ENCODE data around the gene ZFC3H1. TPM values are rescaled to one million over a fixed set of nuclear protein-coding genes. Genes with fewer than 3 reads are reported as not detected.
A peak's percentile ranks its signal among the peaks of the same experiment; 100 is the strongest.

The ZFC3H1 gene
- total and polyA plus RNA-seq, 9 of the 15 experiments (the other 6 are each of a cell fraction or from before 2014, with no cell fraction given): 14.8 to 80.5 (median 22.1) TPM

DNA sequence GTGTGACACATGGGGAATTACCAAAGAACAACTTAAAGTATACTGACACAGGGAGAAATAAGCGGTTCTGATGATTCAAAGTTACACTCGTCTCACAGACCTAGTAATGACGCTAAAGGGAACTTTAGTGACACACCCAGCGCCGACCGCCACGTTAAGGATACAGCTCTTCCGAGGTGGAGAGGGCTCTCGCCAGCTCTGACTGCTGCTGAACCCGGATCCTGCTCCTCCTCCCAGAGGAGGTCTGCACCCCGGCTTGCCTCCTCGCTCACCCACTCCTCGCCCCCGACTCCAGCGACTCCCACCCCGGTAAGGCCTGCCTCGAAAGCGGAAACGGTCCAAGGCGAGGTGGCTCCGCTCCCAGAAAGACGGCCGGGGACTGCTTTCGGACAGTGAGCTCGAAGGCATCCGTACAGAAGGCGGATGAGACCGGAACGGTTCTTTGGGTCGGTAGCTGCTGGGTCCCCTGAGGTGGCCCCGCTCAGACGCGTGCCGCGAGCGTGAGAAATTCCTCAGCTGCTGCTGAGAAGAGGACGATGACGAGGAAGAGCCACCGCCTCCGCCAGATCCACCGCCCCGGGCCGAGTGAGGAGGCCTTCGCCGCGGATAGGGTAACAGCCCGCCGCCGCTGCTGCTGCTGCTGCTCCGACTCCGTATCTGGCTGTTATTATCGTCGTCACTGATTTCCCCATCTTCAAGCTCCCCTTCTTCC lies 643 bp downstream of the ZFC3H1 start (continued):
- TF ChIP-seq, protein P1, sequence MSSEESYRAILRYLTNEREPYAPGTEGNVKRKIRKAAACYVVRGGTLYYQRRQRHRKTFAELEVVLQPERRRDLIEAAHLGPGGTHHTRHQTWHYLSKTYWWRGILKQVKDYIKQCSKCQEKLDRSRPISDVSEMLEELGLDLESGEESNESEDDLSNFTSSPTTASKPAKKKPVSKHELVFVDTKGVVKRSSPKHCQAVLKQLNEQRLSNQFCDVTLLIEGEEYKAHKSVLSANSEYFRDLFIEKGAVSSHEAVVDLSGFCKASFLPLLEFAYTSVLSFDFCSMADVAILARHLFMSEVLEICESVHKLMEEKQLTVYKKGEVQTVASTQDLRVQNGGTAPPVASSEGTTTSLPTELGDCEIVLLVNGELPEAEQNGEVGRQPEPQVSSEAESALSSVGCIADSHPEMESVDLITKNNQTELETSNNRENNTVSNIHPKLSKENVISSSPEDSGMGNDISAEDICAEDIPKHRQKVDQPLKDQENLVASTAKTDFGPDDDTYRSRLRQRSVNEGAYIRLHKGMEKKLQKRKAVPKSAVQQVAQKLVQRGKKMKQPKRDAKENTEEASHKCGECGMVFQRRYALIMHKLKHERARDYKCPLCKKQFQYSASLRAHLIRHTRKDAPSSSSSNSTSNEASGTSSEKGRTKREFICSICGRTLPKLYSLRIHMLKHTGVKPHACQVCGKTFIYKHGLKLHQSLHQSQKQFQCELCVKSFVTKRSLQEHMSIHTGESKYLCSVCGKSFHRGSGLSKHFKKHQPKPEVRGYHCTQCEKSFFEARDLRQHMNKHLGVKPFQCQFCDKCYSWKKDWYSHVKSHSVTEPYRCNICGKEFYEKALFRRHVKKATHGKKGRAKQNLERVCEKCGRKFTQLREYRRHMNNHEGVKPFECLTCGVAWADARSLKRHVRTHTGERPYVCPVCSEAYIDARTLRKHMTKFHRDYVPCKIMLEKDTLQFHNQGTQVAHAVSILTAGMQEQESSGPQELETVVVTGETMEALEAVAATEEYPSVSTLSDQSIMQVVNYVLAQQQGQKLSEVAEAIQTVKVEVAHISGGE (CRISPR knock-in tag; IDR thresholded peaks at IDR 0.05): peak in 1 of 3 experiments; percentile 39; a peak in 2 of 6 replicates
- TF ChIP-seq NR2F6 (CRISPR knock-in tag; IDR thresholded peaks at IDR 0.05): no peak
- peak; percentile 58; the same call in 1 of the 2 replicates for TF ChIP-seq ZNF12 (CRISPR knock-in tag; IDR thresholded peaks at IDR 0.05)
- no peak for TF ChIP-seq SP1 (CRISPR knock-in tag; IDR thresholded peaks at IDR 0.05)
- TF ChIP-seq, protein P2, sequence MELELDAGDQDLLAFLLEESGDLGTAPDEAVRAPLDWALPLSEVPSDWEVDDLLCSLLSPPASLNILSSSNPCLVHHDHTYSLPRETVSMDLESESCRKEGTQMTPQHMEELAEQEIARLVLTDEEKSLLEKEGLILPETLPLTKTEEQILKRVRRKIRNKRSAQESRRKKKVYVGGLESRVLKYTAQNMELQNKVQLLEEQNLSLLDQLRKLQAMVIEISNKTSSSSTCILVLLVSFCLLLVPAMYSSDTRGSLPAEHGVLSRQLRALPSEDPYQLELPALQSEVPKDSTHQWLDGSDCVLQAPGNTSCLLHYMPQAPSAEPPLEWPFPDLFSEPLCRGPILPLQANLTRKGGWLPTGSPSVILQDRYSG (tag; conservative IDR thresholded peaks at IDR 0.05; ENCODE audit: low read depth): no peak
- TF ChIP-seq KLF16 (IDR thresholded peaks at IDR 0.05): no peak
- TF ChIP-seq, protein P3, sequence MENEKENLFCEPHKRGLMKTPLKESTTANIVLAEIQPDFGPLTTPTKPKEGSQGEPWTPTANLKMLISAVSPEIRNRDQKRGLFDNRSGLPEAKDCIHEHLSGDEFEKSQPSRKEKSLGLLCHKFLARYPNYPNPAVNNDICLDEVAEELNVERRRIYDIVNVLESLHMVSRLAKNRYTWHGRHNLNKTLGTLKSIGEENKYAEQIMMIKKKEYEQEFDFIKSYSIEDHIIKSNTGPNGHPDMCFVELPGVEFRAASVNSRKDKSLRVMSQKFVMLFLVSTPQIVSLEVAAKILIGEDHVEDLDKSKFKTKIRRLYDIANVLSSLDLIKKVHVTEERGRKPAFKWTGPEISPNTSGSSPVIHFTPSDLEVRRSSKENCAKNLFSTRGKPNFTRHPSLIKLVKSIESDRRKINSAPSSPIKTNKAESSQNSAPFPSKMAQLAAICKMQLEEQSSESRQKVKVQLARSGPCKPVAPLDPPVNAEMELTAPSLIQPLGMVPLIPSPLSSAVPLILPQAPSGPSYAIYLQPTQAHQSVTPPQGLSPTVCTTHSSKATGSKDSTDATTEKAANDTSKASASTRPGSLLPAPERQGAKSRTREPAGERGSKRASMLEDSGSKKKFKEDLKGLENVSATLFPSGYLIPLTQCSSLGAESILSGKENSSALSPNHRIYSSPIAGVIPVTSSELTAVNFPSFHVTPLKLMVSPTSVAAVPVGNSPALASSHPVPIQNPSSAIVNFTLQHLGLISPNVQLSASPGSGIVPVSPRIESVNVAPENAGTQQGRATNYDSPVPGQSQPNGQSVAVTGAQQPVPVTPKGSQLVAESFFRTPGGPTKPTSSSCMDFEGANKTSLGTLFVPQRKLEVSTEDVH (IDR thresholded peaks at IDR 0.05; ENCODE audit: low read depth, partially characterized antibody): no peak
- no peak for TF ChIP-seq MYBL2 (IDR thresholded peaks at IDR 0.05; ENCODE audit: low read depth)
- no peak for TF ChIP-seq MYBL2 (CRISPR knock-in tag; IDR thresholded peaks at IDR 0.05; ENCODE audit: borderline replicate concordance)
- no peak for TF ChIP-seq CEBPB (tag; IDR thresholded peaks at IDR 0.05)
- no peak for TF ChIP-seq RHOXF2B (CRISPR knock-in tag; conservative IDR thresholded peaks at IDR 0.05)
- no peak for TF ChIP-seq ATF1 (CRISPR knock-in tag; IDR thresholded peaks at IDR 0.05)
- TF ChIP-seq ATF1 (tag; IDR thresholded peaks at IDR 0.05): 0 out of 2 replicates have a peak, but pooled peaks have one; percentile 4
- TF ChIP-seq NCOA4 (IDR thresholded peaks at IDR 0.05; ENCODE audit: partially characterized antibody): no peak
- peak; percentile 14; the same call in 1 of the 2 replicates for TF ChIP-seq MYC (IDR thresholded peaks at IDR 0.05; ENCODE audit: low read depth, low read length)
- TF ChIP-seq MYC (CRISPR knock-in tag; IDR thresholded peaks at IDR 0.05; ENCODE audit: borderline replicate concordance, low read depth): no peak
- TF ChIP-seq ZNF184 (CRISPR knock-in tag; IDR thresholded peaks at IDR 0.05): no peak
- no peak for TF ChIP-seq HNRNPL (IDR thresholded peaks at IDR 0.05; ENCODE audit: low read depth, low read length)
- TF ChIP-seq ZNF324 (CRISPR knock-in tag; IDR thresholded peaks at IDR 0.05): no peak
- 0 out of 2 replicates have a peak, but pooled peaks have one; percentile 19 for TF ChIP-seq NCOA1 (IDR thresholded peaks at IDR 0.05; ENCODE audit: low read depth)
- peak; percentile 48 for TF ChIP-seq EGR1 (conservative IDR thresholded peaks at IDR 0.05)
- 0 out of 2 replicates have a peak, but pooled peaks have one; percentile 30 for TF ChIP-seq NR2C2 (CRISPR knock-in tag; IDR thresholded peaks at IDR 0.05)
- no peak for TF ChIP-seq NR2C2 (tag; IDR thresholded peaks at IDR 0.05)

Data from K562 (cell line).